Mesodermal cell (in vitro differentiated cells): Measurements from ENCODE around the gene ARID5A. TPM values are rescaled to one million over a fixed set of nuclear protein-coding genes. Genes with fewer than 3 reads are reported as not detected.
A peak's percentile ranks its signal among the peaks of the same experiment; 100 is the strongest.
"Not testable (repeated sequence)": the region's sequence is repeated elsewhere in the genome, so short reads cannot be mapped to it uniquely, and the experiment has no call there.

ENCODE experiments used
- H3K27ac ChIP-seq: 2 replicates; pipeline ENCODE4 v1.7.0; 2013; ENCODE audit warnings: mild to moderate bottlenecking, low read depth, low read length, moderate library complexity; ENCODE audit not compliant: severe bottlenecking
- H3K36me3 ChIP-seq: 2 replicates; pipeline ENCODE4 v1.7.1; 2013; ENCODE audit warnings: mild to moderate bottlenecking, low read length, moderate library complexity; ENCODE audit not compliant: control insufficient read depth, insufficient read depth
- H3K4me1 ChIP-seq: one replicate; pipeline ENCODE4 v1.7.1; 2013; ENCODE audit warnings: mild to moderate bottlenecking, low read length; ENCODE audit not compliant: insufficient read depth, control insufficient read depth, poor library complexity, severe bottlenecking
- H3K4me3 ChIP-seq: 2 replicates; pipeline ENCODE4 v1.7.0; 2013; ENCODE audit warnings: low read length, control low read depth, mild to moderate bottlenecking; ENCODE audit not compliant: insufficient read depth, poor library complexity, severe bottlenecking; ENCODE audit errors: extremely low read depth
- H3K9me3 ChIP-seq: 2 replicates; pipeline ENCODE4 v1.7.1; 2013; ENCODE audit warnings: mild to moderate bottlenecking, low read length, moderate library complexity; ENCODE audit not compliant: control insufficient read depth
- WGBS, 2 experiments: methylation state at CpG; one replicate each; pipeline ENCODE4 v1.1.5; 2013; ENCODE audit warnings: missing lambda C conversion rate in 2 of 2; ENCODE audit not compliant: insufficient coverage in 2 of 2; 5-methylcytosine and 5-hydroxymethylcytosine counted together
- polyA plus RNA-seq, 2 experiments: library from polyadenylated mRNA; stranded (reverse); fragments of 50-300 nt; gene quantifications; one replicate each; pipeline ENCODE4 v1.2.3, GENCODE V29; 2013

The ARID5A gene, protein sequence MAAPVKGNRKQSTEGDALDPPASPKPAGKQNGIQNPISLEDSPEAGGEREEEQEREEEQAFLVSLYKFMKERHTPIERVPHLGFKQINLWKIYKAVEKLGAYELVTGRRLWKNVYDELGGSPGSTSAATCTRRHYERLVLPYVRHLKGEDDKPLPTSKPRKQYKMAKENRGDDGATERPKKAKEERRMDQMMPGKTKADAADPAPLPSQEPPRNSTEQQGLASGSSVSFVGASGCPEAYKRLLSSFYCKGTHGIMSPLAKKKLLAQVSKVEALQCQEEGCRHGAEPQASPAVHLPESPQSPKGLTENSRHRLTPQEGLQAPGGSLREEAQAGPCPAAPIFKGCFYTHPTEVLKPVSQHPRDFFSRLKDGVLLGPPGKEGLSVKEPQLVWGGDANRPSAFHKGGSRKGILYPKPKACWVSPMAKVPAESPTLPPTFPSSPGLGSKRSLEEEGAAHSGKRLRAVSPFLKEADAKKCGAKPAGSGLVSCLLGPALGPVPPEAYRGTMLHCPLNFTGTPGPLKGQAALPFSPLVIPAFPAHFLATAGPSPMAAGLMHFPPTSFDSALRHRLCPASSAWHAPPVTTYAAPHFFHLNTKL
- 7.7 TPM for polyA plus RNA-seq (2013, experiment 1 of 2)
- 5.0 TPM for polyA plus RNA-seq (2013, experiment 2 of 2)

- H3K27ac ChIP-seq, result peak within 1 kb of the TSS; percentile 23
- 1 to 2% methylated on average over 56 to 60 of the region's 69 CpGs for WGBS, 2 experiments
- H3K36me3 ChIP-seq, result no peaks in the 10 kb centered on the region
- H3K4me1 ChIP-seq, result peaks cover 38% of the 10 kb centered on the region
- H3K4me3 ChIP-seq, result peak within 1 kb of the TSS; percentile 75
- no peaks in the 10 kb centered on the region for H3K9me3 ChIP-seq
Observed at GRCh38 chr2:96536445-96537065, at the start of gene ARID5A. Gene ARID5A, plus strand, starts transcription at chr2:96536752. Its CDS starts 75 bp downstream, at chr2:96536827.

DNA sequence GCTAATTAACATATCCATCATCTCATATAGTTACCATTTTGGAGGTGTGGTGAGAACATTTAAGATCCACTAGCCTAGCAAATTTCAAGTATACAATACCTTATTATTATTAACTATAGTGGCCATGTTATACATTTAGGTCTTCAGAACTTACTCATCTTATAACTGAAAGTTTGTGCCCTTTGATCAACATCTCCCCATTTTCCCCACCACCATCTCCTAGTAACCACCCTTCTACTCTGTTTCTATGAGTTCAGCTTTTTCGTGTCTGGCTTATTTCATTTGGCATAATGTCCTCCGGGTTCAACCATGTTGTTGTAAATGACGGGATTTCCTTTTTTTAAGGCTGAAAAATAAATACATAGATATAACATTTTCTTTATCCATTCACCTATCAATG is 47.3 kb upstream of the ARID5A start:
- no peaks in the 10 kb centered on the region for H3K36me3 ChIP-seq
- H3K4me1 ChIP-seq, result no peaks in the 10 kb centered on the region
- no peak overlapping the region for H3K4me3 ChIP-seq
- WGBS, 2 experiments, result no CpG with 5 or more reads among the region's 3 CpGs
- H3K27ac ChIP-seq, result no peak overlapping the region
- H3K9me3 ChIP-seq, result no peaks in the 10 kb centered on the region

GRCh38 chr2:96489663-96490062 is 46.9 kb upstream of the ARID5A start:
- Histone ChIP-seq H3K4me3 (no peak overlapping the region), H3K27ac (no peak overlapping the region), H3K4me1 (no peaks in the 10 kb centered on the region), H3K9me3 (no peaks in the 10 kb centered on the region), H3K36me3 (no peaks in the 10 kb centered on the region)
- WGBS, 2 experiments, result 100% methylated on average over 1 of the region's 1 CpG; no CpG with 5 or more reads in 1 of the 2 experiments

GRCh38 chr2:96491860-96492497 is 44.6 kb upstream of the ARID5A start:
- H3K9me3 ChIP-seq, result no peaks in the 10 kb centered on the region
- no peak overlapping the region for H3K27ac ChIP-seq

GRCh38 chr2:96493072-96493471 is 43.5 kb upstream of the ARID5A start:
- no peaks in the 10 kb centered on the region for H3K36me3 ChIP-seq
- WGBS, 2 experiments, result 44 to 46% methylated on average over 3 of the region's 5 CpGs
- H3K4me1 ChIP-seq, result no peaks in the 10 kb centered on the region
- no peak overlapping the region for H3K4me3 ChIP-seq
- H3K27ac ChIP-seq, result no peak overlapping the region
- H3K9me3 ChIP-seq, result no peaks in the 10 kb centered on the region

More at GRCh38 chr2:96491860-96492497, 44.6 kb upstream of the ARID5A start:
- 83% methylated on average over 1 of the region's 1 CpG; no CpG with 5 or more reads in 1 of the 2 experiments for WGBS, 2 experiments
- no peaks in the 10 kb centered on the region for H3K4me1 ChIP-seq
- H3K36me3 ChIP-seq, result no peaks in the 10 kb centered on the region
- no peak overlapping the region for H3K4me3 ChIP-seq

DNA sequence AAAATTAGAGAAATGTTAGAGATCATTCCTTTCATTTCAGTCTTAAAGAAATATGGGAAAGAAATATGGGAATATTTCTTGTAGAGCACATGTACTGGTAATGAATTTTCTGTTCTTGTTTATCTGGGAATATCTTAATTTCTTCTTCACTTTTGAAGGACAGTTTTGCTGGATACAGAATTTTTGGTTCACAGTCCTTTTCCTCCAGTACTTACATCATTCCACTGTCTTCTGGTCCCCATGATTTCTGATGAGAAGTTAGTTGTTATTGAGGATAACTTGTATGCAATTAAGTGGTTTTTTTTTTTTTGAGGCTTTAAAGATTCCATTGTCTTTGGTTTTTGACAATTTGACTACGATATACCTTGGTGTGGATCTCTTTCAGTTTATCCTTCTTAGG is 42.4 kb upstream of the ARID5A start:
- Histone ChIP-seq H3K36me3 (no peaks in the 10 kb centered on the region), H3K9me3 (no peaks in the 10 kb centered on the region), H3K4me3 (no peak overlapping the region), H3K27ac (no peak overlapping the region), H3K4me1 (no peaks in the 10 kb centered on the region)
- WGBS, 2 experiments, result 82 to 100% methylated on average over 1 of the region's 1 CpG

- Histone ChIP-seq H3K4me1 (no peaks in the 10 kb centered on the region), H3K27ac (no peak overlapping the region), H3K9me3 (no peaks in the 10 kb centered on the region), H3K4me3 (no peak overlapping the region), H3K36me3 (no peaks in the 10 kb centered on the region)
- 88 to 91% methylated on average over 3 of the region's 6 CpGs for WGBS, 2 experiments
Observed at GRCh38 chr2:96495982-96496629, 40.4 kb upstream of the ARID5A start.

- WGBS, 2 experiments, result 75 to 76% methylated on average over 12 of the region's 12 CpGs
- Histone ChIP-seq H3K9me3 (no peaks in the 10 kb centered on the region), H3K4me1 (no peaks in the 10 kb centered on the region), H3K27ac (no peak overlapping the region), H3K4me3 (no peak overlapping the region), H3K36me3 (no peaks in the 10 kb centered on the region)
Observed at GRCh38 chr2:96498021-96498431, 38.5 kb upstream of the ARID5A start.

GRCh38 chr2:96498611-96499010 is 37.9 kb upstream of the ARID5A start:
- WGBS, 2 experiments, result 73% methylated on average over 2 of the region's 6 CpGs; no CpG with 5 or more reads in 1 of the 2 experiments
- H3K9me3 ChIP-seq, H3K4me3 ChIP-seq, H3K4me1 ChIP-seq, H3K36me3 ChIP-seq, H3K27ac ChIP-seq: not testable (repeated sequence)
